Adipocyte (in vitro differentiated cells): ENCODE data around the gene RFC4.
A peak's percentile ranks its signal among the peaks of the same experiment; 100 is the strongest.

ENCODE experiments used
- DNase-seq: peaks from one replicate; pipeline ENCODE4 v3.0.0-alpha.2; 2015; ENCODE audit warnings: low read depth
- H3K27me3 ChIP-seq: replicated peaks from 2 replicates; pipeline ENCODE4 v1.7.0; 2013; ENCODE audit warnings: mild to moderate bottlenecking, low read length, moderate library complexity; ENCODE audit not compliant: control insufficient read depth, insufficient read depth
- H3K36me3 ChIP-seq: 2 replicates; pipeline ENCODE4 v1.7.0; 2013; ENCODE audit warnings: low read length, mild to moderate bottlenecking, moderate library complexity; ENCODE audit not compliant: control insufficient read depth, insufficient read depth, severe bottlenecking
- H3K4me1 ChIP-seq: 2 replicates; pipeline ENCODE4 v1.7.0; 2013; ENCODE audit warnings: mild to moderate bottlenecking, low read length, moderate library complexity; ENCODE audit not compliant: control insufficient read depth, insufficient read depth
- H3K4me3 ChIP-seq: 2 replicates; pipeline ENCODE4 v1.7.0; 2013; ENCODE audit warnings: mild to moderate bottlenecking, low read length, moderate library complexity
- H3K9ac ChIP-seq: 2 replicates; pipeline ENCODE4 v1.7.0; 2013; ENCODE audit warnings: mild to moderate bottlenecking, low read length, moderate library complexity
- H3K9me3 ChIP-seq: 2 replicates; pipeline ENCODE4 v1.7.0; 2013; ENCODE audit warnings: mild to moderate bottlenecking, low read length, moderate library complexity; ENCODE audit not compliant: control insufficient read depth

RFC4 gene

GRCh38 chr3:186783731-186784515 is 22.4 kb downstream of the RFC4 start:
- Histone ChIP-seq H3K9me3 (no peaks in the 10 kb centered on the region), H3K9ac (peak overlapping the region; percentile 100), H3K4me1 (peaks cover 42% of the 10 kb centered on the region), H3K4me3 (peak overlapping the region; percentile 100), H3K36me3 (peaks cover 48% of the 10 kb centered on the region), H3K27me3 (no peaks in the 10 kb centered on the region)
- DNase-seq = peak; percentile 90

- H3K4me1 ChIP-seq = peaks cover 36% of the 10 kb centered on the region
- peak; percentile 97 for DNase-seq
- H3K9me3 ChIP-seq = no peaks in the 10 kb centered on the region
- H3K4me3 ChIP-seq = peak within 1 kb of the TSS; percentile 100
- H3K9ac ChIP-seq = peak within 1 kb of the TSS; percentile 100
- H3K36me3 ChIP-seq = peaks cover 40% of the 10 kb centered on the region
- H3K27me3 ChIP-seq = no peaks in the 10 kb centered on the region
Measured at GRCh38 chr3:186783058-186783730, 23.1 kb downstream of the RFC4 start, which contains the start of gene EIF4A2. EIF4A2 (plus strand) TSS chr3:186783577; CDS start chr3:186783611, 34 bp downstream.

GRCh38 chr3:186782542-186783057 is 23.7 kb downstream of the RFC4 start:
- no peak for DNase-seq
- H3K9ac ChIP-seq = peak overlapping the region; percentile 100
- H3K27me3 ChIP-seq = no peaks in the 10 kb centered on the region

GRCh38 chr3:186779204-186779603 is 27.1 kb downstream of the RFC4 start:
- Histone ChIP-seq H3K36me3 (peaks cover under 1% of the 10 kb centered on the region), H3K27me3 (no peaks in the 10 kb centered on the region), H3K4me3 (no peak overlapping the region), H3K9ac (no peak overlapping the region), H3K9me3 (no peaks in the 10 kb centered on the region), H3K4me1 (peaks cover 7% of the 10 kb centered on the region)
- no peak for DNase-seq

More at GRCh38 chr3:186782542-186783057, 23.7 kb downstream of the RFC4 start:
- peak overlapping the region; percentile 100 for H3K4me3 ChIP-seq
- H3K4me1 ChIP-seq = peaks cover 30% of the 10 kb centered on the region
- peaks cover 34% of the 10 kb centered on the region for H3K36me3 ChIP-seq
- H3K9me3 ChIP-seq = no peaks in the 10 kb centered on the region

- Histone ChIP-seq H3K9ac (no peak overlapping the region), H3K36me3 (no peaks in the 10 kb centered on the region), H3K4me1 (peaks cover 4% of the 10 kb centered on the region), H3K4me3 (no peak overlapping the region), H3K27me3 (no peaks in the 10 kb centered on the region), H3K9me3 (no peaks in the 10 kb centered on the region)
- no peak for DNase-seq
Measured at GRCh38 chr3:186775999-186776398, 30.3 kb downstream of the RFC4 start.

- Histone ChIP-seq H3K4me3 (peak overlapping the region; percentile 80), H3K27me3 (no peaks in the 10 kb centered on the region), H3K9me3 (no peaks in the 10 kb centered on the region), H3K4me1 (peaks cover 4% of the 10 kb centered on the region), H3K9ac (peak overlapping the region; percentile 69), H3K36me3 (no peaks in the 10 kb centered on the region)
- peak; percentile 58 for DNase-seq
Measured at GRCh38 chr3:186772701-186773417, 33.4 kb downstream of the RFC4 start.

- Histone ChIP-seq H3K9me3 (no peaks in the 10 kb centered on the region), H3K4me1 (peaks cover 4% of the 10 kb centered on the region), H3K36me3 (no peaks in the 10 kb centered on the region), H3K27me3 (no peaks in the 10 kb centered on the region), H3K9ac (peak overlapping the region; percentile 69), H3K4me3 (peak overlapping the region; percentile 80)
- no peak for DNase-seq
Measured at GRCh38 chr3:186772281-186772694, 34.0 kb downstream of the RFC4 start.

- no peak for DNase-seq
- Histone ChIP-seq H3K36me3 (no peaks in the 10 kb centered on the region), H3K9ac (no peak overlapping the region), H3K4me1 (no peaks in the 10 kb centered on the region), H3K4me3 (no peak overlapping the region), H3K9me3 (no peaks in the 10 kb centered on the region), H3K27me3 (no peaks in the 10 kb centered on the region)
Measured at GRCh38 chr3:186760897-186761447, 45.3 kb downstream of the RFC4 start.

GRCh38 chr3:186760141-186760833 is 46.0 kb downstream of the RFC4 start:
- H3K9me3 ChIP-seq = no peaks in the 10 kb centered on the region
- no peaks in the 10 kb centered on the region for H3K4me1 ChIP-seq
- DNase-seq = no peak
- H3K27me3 ChIP-seq = no peaks in the 10 kb centered on the region
- no peak overlapping the region for H3K9ac ChIP-seq
- no peak overlapping the region for H3K4me3 ChIP-seq
- H3K36me3 ChIP-seq = no peaks in the 10 kb centered on the region

- Histone ChIP-seq H3K36me3 (no peaks in the 10 kb centered on the region), H3K4me1 (no peaks in the 10 kb centered on the region), H3K9me3 (no peaks in the 10 kb centered on the region), H3K4me3 (no peak overlapping the region), H3K9ac (no peak overlapping the region), H3K27me3 (no peaks in the 10 kb centered on the region)
- no peak for DNase-seq
Measured at GRCh38 chr3:186759231-186759930, 46.9 kb downstream of the RFC4 start.
